HG03521 (cell line): Measurements from ENCODE around the gene THSD1.
"Not testable (repeated sequence)": the region's sequence is repeated elsewhere in the genome, so short reads cannot be mapped to it uniquely, and the experiment has no call there.

Source experiments
- ATAC-seq: cut with Tn5 transposase; IDR thresholded peaks from one replicate; pipeline ENCODE4 v1.9.1; 2021; ENCODE audit warnings: mild to moderate bottlenecking, moderate library complexity; ENCODE audit not compliant: unreplicated experiment

Gene THSD1

GRCh38 chr13:52356327-52356726 is 49.6 kb downstream of the THSD1 start:
- ATAC-seq, result no peak

- no peak for ATAC-seq
Measured at GRCh38 chr13:52353193-52353592, 52.8 kb downstream of the THSD1 start.

GRCh38 chr13:52348983-52349780 is 56.8 kb downstream of the THSD1 start:
- ATAC-seq, result no peak

- ATAC-seq, result no peak
Measured at GRCh38 chr13:52348071-52348470, 57.9 kb downstream of the THSD1 start.

GRCh38 chr13:52345631-52346251 is 60.2 kb downstream of the THSD1 start:
- no peak for ATAC-seq

GRCh38 chr13:52345048-52345447 is 60.9 kb downstream of the THSD1 start:
- no peak for ATAC-seq

GRCh38 chr13:52344108-52344507 is 61.9 kb downstream of the THSD1 start:
- no peak for ATAC-seq

GRCh38 chr13:52342203-52342602 is 63.8 kb downstream of the THSD1 start:
- ATAC-seq, result not testable (repeated sequence)

- not testable (repeated sequence) for ATAC-seq
Measured at GRCh38 chr13:52337828-52338455, 68.0 kb downstream of the THSD1 start.

- not testable (repeated sequence) for ATAC-seq
Measured at GRCh38 chr13:52334107-52334506, 71.9 kb downstream of the THSD1 start.

GRCh38 chr13:52331844-52332243 is 74.1 kb downstream of the THSD1 start:
- not testable (repeated sequence) for ATAC-seq
